SK-N-SH (cell line): ENCODE results near the gene CHRNG. TPM values are rescaled to one million over a fixed set of nuclear protein-coding genes. Genes with fewer than 3 reads are reported as not detected.

ENCODE experiments used
- CTCF ChIA-PET: fragments of 300-600, 350-600 bp; formaldehyde crosslinking; extraction: SDS; loops from one replicate; lab custom pipeline; 2021; lab: Yijun Ruan, JAX
- POLR2A ChIA-PET: fragments of 350-600 bp; sonication (Branson Sonifier 250); formaldehyde crosslinking; extraction: SDS; loops from one replicate; lab custom pipeline; 2020; ENCODE audit warnings: antibody characterized with exemption, inconsistent platforms; lab: Yijun Ruan, JAX
- DNase-seq: peaks from one replicate; pipeline ENCODE4 v3.0.0; 2012
- H2AFZ ChIP-seq: fragments of 200-600 bp; sonication (generic); 2 replicates; pipeline ENCODE4 v1.8.1; 2016; ENCODE audit warnings: antibody characterized with exemption, mild to moderate bottlenecking, low read depth
- H3F3A ChIP-seq: fragments of 200-600 bp; sonication (generic); replicated peaks from 2 replicates; pipeline ENCODE3; 2016; ENCODE audit warnings: antibody characterized with exemption, mild to moderate bottlenecking; ENCODE audit not compliant: insufficient read depth
- H3K27ac ChIP-seq, 2 experiments: fragments of 200-500 bp in 1 of 2; fragments of 200-600 bp in 1 of 2; sonication (Bioruptor generic) in 1 of 2; sonication (generic), shearing (Covaris generic) in 1 of 2; 2 replicates each; pipeline versions ENCODE4 v1.5.1 to v1.6.1; 2014 to 2016; ENCODE audit warnings: low read depth in 2 of 2, inconsistent platforms in 1 of 2, low read length in 1 of 2, mild to moderate bottlenecking in 1 of 2, mixed read lengths in 1 of 2
- H3K27me3 ChIP-seq: fragments of 200-600 bp; sonication (generic), shearing (Covaris generic); 2 replicates; pipeline ENCODE4 v1.6.1; 2016; ENCODE audit warnings: mixed run types; ENCODE audit not compliant: insufficient read depth
- H3K36me3 ChIP-seq, 2 experiments: fragments of 200-500 bp in 1 of 2; fragments of 200-600 bp in 1 of 2; sonication (Bioruptor generic) in 1 of 2; sonication (generic) in 1 of 2; replicated peaks in 1 of 2; 2 replicates each; pipeline versions ENCODE3 to v1.5.1; 2014 to 2016; ENCODE audit warnings: low read length in 1 of 2, mild to moderate bottlenecking in 1 of 2; ENCODE audit not compliant: insufficient read depth in 2 of 2, control insufficient read depth in 1 of 2
- H3K4me1 ChIP-seq, 2 experiments: fragments of 200-500 bp in 1 of 2; fragments of 200-600 bp in 1 of 2; sonication (Bioruptor generic) in 1 of 2; sonication (generic), shearing (Covaris generic) in 1 of 2; 2 replicates each; pipeline versions ENCODE4 v1.5.1 to v1.6.1; 2014 to 2016; ENCODE audit warnings: low read depth in 1 of 2, low read length in 1 of 2, mixed run types in 1 of 2; ENCODE audit not compliant: insufficient read depth in 2 of 2, control insufficient read depth in 1 of 2
- H3K4me2 ChIP-seq: fragments of 200-600 bp; sonication (generic), shearing (Covaris generic); 2 replicates; pipeline ENCODE4 v1.6.1; 2017; ENCODE audit warnings: mixed run types
- H3K4me3 ChIP-seq, 2 experiments: fragments of 200-500 bp in 1 of 2; fragments of 200-600 bp in 1 of 2; sonication (Bioruptor generic) in 1 of 2; sonication (generic), shearing (Covaris generic) in 1 of 2; 2 replicates each; pipeline versions ENCODE4 v1.5.1 to v1.8.1; 2014 to 2016; ENCODE audit warnings: low read depth in 2 of 2, inconsistent platforms in 1 of 2, low read length in 1 of 2, mild to moderate bottlenecking in 1 of 2, mixed read lengths in 1 of 2, moderate library complexity in 1 of 2
- H3K79me2 ChIP-seq: fragments of 200-600 bp; sonication (generic); 2 replicates; pipeline ENCODE4 v1.8.1; 2017; ENCODE audit warnings: mild to moderate bottlenecking; ENCODE audit not compliant: insufficient read depth
- H3K9ac ChIP-seq: fragments of 200-600 bp; sonication (generic); 2 replicates; pipeline ENCODE4 v1.6.1; 2017; ENCODE audit warnings: mixed run types
- H3K9me2 ChIP-seq: fragments of 200-600 bp; sonication (generic); 2 replicates; pipeline ENCODE4 v1.6.1; 2017; ENCODE audit warnings: mixed run types
- H3K9me3 ChIP-seq: fragments of 200-600 bp; sonication (generic); 2 replicates; pipeline ENCODE4 v1.6.1; 2017; ENCODE audit warnings: mixed run types, mild to moderate bottlenecking, moderate library complexity
- H4K20me1 ChIP-seq: fragments of 200-600 bp; sonication (generic); 2 replicates; pipeline ENCODE4 v1.6.1; 2017; ENCODE audit warnings: mild to moderate bottlenecking, mixed run types; ENCODE audit not compliant: insufficient read depth
- CHD2 ChIP-seq: fragments of 150-350 bp; IDR thresholded peaks from 2 replicates; pipeline ENCODE4 v1.6.1; 2018; ENCODE audit warnings: low read length; ENCODE audit not compliant: partially characterized antibody
- ELF1 ChIP-seq: IDR thresholded peaks from 2 replicates; pipeline ENCODE4 v1.4.0; 2012
- EP300 ChIP-seq, 2 experiments: IDR thresholded peaks; 2 replicates each; pipeline versions ENCODE4 v1.4.0 to v1.6.1; 2012; ENCODE audit warnings: borderline replicate concordance in 1 of 2, low read depth in 1 of 2, low read length in 1 of 2
- FOXM1 ChIP-seq: IDR thresholded peaks from 2 replicates; pipeline ENCODE4 v1.4.0; 2012; ENCODE audit warnings: low read depth, mild to moderate bottlenecking
- NRF1 ChIP-seq: IDR thresholded peaks from 2 replicates; pipeline ENCODE4 v1.6.1; 2012; ENCODE audit warnings: low read depth, mild to moderate bottlenecking, low read length
- POLR2AphosphoS5 ChIP-seq: IDR thresholded peaks from 2 replicates; pipeline ENCODE4 v1.6.1; 2012; ENCODE audit warnings: low read depth, low read length
- ZBTB33 ChIP-seq: IDR thresholded peaks from 2 replicates; pipeline ENCODE4 v1.4.0; 2012; ENCODE audit warnings: low read depth, borderline replicate concordance
- WGBS: methylation state at CpG from one replicate; pipeline ENCODE4 v1.1.6; 2017; ENCODE audit warnings: low lambda C conversion rate; 5-methylcytosine and 5-hydroxymethylcytosine counted together
- polyA plus RNA-seq, 3 experiments: library from polyadenylated mRNA; depleted of rRNA; stranded (reverse); fragments of >200 nt; gene quantifications; 2 replicates each; pipeline ENCODE4 v1.2.3, GENCODE V29; 2012
- TF ChIP-seq, protein P1 (sequence below): fragments of 200-600 bp; sonication (generic); IDR thresholded peaks from 2 replicates; pipeline ENCODE4 v1.6.1; 2017; ENCODE audit warnings: antibody characterized with exemption, mild to moderate bottlenecking, moderate library complexity
- TF ChIP-seq, protein P2 (sequence below): IDR thresholded peaks from 2 replicates; pipeline ENCODE4 v1.4.0; 2012; ENCODE audit warnings: low read depth, borderline replicate concordance

CHRNG gene
- polyA plus RNA-seq, 1 of the 3 experiments (the other 2 are of a cell fraction), result not detected

- peak; percentile 90 for DNase-seq
- TF ChIP-seq EP300 (IDR thresholded peaks at IDR 0.05; ENCODE audit: borderline replicate concordance in 1 of 2, low read depth in 1 of 2, low read length in 1 of 2) (0 out of 4 replicates have a peak, but pooled peaks of 1 of the 2 experiments have one; percentile 6), NRF1 (no peak)
- Histone ChIP-seq H3K27ac (no peak overlapping the region), H3K27me3 (peaks cover 23% of the 10 kb centered on the region), H3F3A (no peaks in the 10 kb centered on the region), H4K20me1 (no peaks in the 10 kb centered on the region), H3K36me3 (no peaks in the 10 kb centered on the region), H3K9me3 (no peaks in the 10 kb centered on the region), H3K9me2 (no peaks in the 10 kb centered on the region), H3K4me3 (peak overlapping the region; percentile 23 to 33; a peak in 2 of 4 replicates), H3K4me2 (peak overlapping the region; percentile 60), H2AFZ (no peak overlapping the region), H3K4me1 (peaks cover 0 to 45% of the 10 kb centered on the region in 2 experiments; a peak in 1 of 4 replicates), H3K79me2 (no peaks in the 10 kb centered on the region), H3K9ac (no peak overlapping the region)
- CTCF ChIA-PET, result interaction anchor here (1.0 to 3.0 kb wide), 4 partner anchors 19 to 59 kb away, joined by 3 to 24 read pairs (median 4); partner anchors contain the start of gene PRSS56
- 55% methylated on average over 29 of the region's 75 CpGs for WGBS
- POLR2A ChIA-PET, result no interaction called here
These were observed 36.3 kb upstream of the CHRNG start for GRCh38 chr2:232502911-232503808.

DNA sequence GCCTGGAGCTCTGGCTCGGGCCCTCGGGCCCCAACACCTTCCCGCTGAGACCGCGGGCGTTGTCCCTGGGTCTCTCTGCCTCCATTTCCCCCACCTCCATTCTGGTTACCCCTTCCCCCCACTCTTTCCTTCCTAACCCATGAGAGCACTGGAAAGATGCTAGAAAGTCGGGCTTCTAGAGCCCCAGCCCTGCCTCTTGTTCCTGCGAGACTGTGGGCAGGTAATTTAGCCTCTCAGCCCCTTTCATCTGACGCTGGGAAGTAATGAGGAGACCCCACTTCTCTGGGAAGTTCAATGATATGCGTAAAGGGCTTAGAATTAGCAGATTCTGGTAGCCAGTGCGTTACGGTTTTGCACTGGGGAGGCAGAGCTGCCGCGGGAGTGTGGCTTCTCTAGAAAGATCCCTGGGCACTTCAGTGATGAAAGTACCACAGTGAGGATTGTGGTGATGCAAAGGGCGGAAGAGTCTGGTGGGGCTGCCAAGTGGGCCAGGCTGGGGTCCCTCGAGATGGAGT, 35.6 kb upstream of the CHRNG start:
- Histone ChIP-seq H3K36me3 (no peaks in the 10 kb centered on the region), H3K27ac (no peak overlapping the region), H3F3A (no peaks in the 10 kb centered on the region)
- TF ChIP-seq POLR2AphosphoS5, result no peak
- TF ChIP-seq, protein P1, sequence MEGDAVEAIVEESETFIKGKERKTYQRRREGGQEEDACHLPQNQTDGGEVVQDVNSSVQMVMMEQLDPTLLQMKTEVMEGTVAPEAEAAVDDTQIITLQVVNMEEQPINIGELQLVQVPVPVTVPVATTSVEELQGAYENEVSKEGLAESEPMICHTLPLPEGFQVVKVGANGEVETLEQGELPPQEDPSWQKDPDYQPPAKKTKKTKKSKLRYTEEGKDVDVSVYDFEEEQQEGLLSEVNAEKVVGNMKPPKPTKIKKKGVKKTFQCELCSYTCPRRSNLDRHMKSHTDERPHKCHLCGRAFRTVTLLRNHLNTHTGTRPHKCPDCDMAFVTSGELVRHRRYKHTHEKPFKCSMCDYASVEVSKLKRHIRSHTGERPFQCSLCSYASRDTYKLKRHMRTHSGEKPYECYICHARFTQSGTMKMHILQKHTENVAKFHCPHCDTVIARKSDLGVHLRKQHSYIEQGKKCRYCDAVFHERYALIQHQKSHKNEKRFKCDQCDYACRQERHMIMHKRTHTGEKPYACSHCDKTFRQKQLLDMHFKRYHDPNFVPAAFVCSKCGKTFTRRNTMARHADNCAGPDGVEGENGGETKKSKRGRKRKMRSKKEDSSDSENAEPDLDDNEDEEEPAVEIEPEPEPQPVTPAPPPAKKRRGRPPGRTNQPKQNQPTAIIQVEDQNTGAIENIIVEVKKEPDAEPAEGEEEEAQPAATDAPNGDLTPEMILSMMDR, result no peak
- TF ChIP-seq, all 33 proteins: peak for 0
- ChIA-PET CTCF (interaction anchor here (1.0 to 3.1 kb wide), 4 partner anchors 18 to 60 kb away, joined by 3 to 11 read pairs (median 4); no protein-coding TSS in a partner anchor), POLR2A (no interaction called here)
- no peaks in the 10 kb centered on the region for H3K9me3 ChIP-seq
- H3K9ac ChIP-seq, result no peak overlapping the region
- no peaks in the 10 kb centered on the region for H4K20me1 ChIP-seq
- no peak overlapping the region for H3K4me3 ChIP-seq
- DNase-seq, result no peak
- no peaks in the 10 kb centered on the region for H3K79me2 ChIP-seq
- H3K4me2 ChIP-seq, result no peak overlapping the region
- H3K9me2 ChIP-seq, result no peaks in the 10 kb centered on the region
- H3K4me1 ChIP-seq, result peaks cover 0 to 45% of the 10 kb centered on the region in 2 experiments; a peak in 1 of 4 replicates
- peaks cover 23% of the 10 kb centered on the region for H3K27me3 ChIP-seq
- WGBS, result 80% methylated on average over 15 of the region's 16 CpGs
- no peak overlapping the region for H2AFZ ChIP-seq

DNA sequence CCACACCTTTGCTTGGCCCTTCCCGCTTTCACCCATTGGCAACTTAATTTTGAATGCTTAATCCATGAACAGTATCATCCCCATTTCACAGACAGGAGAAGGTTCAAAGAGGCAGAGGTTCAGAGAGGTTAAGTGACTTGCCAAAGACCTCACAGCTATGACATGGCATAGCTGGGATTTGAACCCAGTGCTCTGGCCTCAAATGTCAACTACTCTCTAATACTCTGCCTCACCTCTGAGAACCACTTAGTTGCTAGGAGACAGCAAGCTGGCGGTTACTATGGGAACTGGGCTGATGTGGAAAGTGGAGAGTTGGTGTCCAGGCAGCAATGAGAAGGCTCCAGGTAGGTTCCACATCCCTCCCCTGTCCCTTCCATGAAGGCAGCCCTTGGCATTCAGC, 35.1 kb upstream of the CHRNG start:
- H3F3A ChIP-seq, result no peaks in the 10 kb centered on the region
- CTCF ChIA-PET, result interaction anchor here (0.9 to 3.1 kb wide), 5 partner anchors 17 to 61 kb away, joined by 3 to 11 read pairs (median 3); no protein-coding TSS in a partner anchor
- no peak overlapping the region for H3K4me3 ChIP-seq
- POLR2A ChIA-PET, result no interaction called here
- no peaks in the 10 kb centered on the region for H3K79me2 ChIP-seq
- no peak overlapping the region for H3K27ac ChIP-seq
- no peaks in the 10 kb centered on the region for H4K20me1 ChIP-seq
- no peak overlapping the region for H3K9ac ChIP-seq
- H3K9me2 ChIP-seq, result no peaks in the 10 kb centered on the region
- peaks cover 23% of the 10 kb centered on the region for H3K27me3 ChIP-seq
- H3K36me3 ChIP-seq, result no peaks in the 10 kb centered on the region
- peaks cover 0 to 45% of the 10 kb centered on the region in 2 experiments; a peak in 1 of 4 replicates for H3K4me1 ChIP-seq
- no peak for DNase-seq
- H2AFZ ChIP-seq, result no peak overlapping the region
- WGBS, result 94% methylated on average over 2 of the region's 2 CpGs
- no peaks in the 10 kb centered on the region for H3K9me3 ChIP-seq
- H3K4me2 ChIP-seq, result no peak overlapping the region
- TF ChIP-seq CHD2, result no peak
- TF ChIP-seq, protein P2, sequence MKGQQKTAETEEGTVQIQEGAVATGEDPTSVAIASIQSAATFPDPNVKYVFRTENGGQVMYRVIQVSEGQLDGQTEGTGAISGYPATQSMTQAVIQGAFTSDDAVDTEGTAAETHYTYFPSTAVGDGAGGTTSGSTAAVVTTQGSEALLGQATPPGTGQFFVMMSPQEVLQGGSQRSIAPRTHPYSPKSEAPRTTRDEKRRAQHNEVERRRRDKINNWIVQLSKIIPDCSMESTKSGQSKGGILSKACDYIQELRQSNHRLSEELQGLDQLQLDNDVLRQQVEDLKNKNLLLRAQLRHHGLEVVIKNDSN, result no peak
- TF ChIP-seq ELF1, result no peak
- no peak for TF ChIP-seq POLR2AphosphoS5
- no peak for TF ChIP-seq NRF1
- TF ChIP-seq FOXM1, result no peak
- TF ChIP-seq ZBTB33, result no peak
- TF ChIP-seq EP300 (IDR thresholded peaks at IDR 0.05; ENCODE audit: borderline replicate concordance in 1 of 2, low read depth in 1 of 2, low read length in 1 of 2), result no peak
